ENCODE measurements around the gene PADI6. TPM values are rescaled to one million over a fixed set of nuclear protein-coding genes. Genes with fewer than 3 reads are reported as not detected.

PADI6 gene
- total and polyA plus RNA-seq, 2 of the 8 experiments (the other 6 are each of a cell fraction or from before 2014, with no cell fraction given): not detected

GRCh38 chr1:17370618-17371017 is 1.4 kb upstream of the PADI6 start (continued):
- TF ChIP-seq ATF3 (IDR thresholded peaks at IDR 0.05; ENCODE audit: insufficient read depth, low read depth, low read length): no peak
- no peak for TF ChIP-seq NRF1 (IDR thresholded peaks at IDR 0.05; ENCODE audit: low read depth, low read length)
- no peak for TF ChIP-seq GABPA (IDR thresholded peaks at IDR 0.05; ENCODE audit: borderline replicate concordance, insufficient read depth, low read length)
- TF ChIP-seq E2F6 (IDR thresholded peaks at IDR 0.05): no peak
- peak; percentile 53 to 78 (median 62) for TF ChIP-seq CTCF (IDR thresholded peaks at IDR 0.05; ENCODE audit: control extremely low read depth in 1 of 3, insufficient read depth in 1 of 3, low read depth in 1 of 3, low read length in 3 of 3)
